Measurements from ENCODE around the gene RASA3.

The RASA3 gene

DNA sequence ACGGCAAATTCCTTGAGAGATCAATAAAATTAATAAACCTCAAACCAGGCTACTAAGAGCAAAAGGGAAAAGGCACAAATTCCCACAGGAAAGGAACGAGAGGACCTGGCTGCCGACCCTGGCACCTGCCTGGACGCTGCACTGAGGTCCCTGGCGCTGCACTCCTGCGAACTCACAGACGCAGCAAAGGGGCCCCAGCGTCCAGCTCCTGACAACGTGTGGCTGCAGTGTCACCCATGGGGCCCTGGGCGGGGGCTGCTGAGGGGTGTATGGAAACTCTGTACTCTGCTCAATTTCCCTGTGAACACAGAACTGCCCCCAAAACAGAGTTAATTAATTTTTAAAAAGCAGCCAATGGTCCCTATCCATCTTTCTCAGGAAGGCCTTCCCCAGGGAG lies 97.2 kb downstream of the RASA3 start:
- Histone ChIP-seq H3K4me3 (ENCODE audit: low read length) (no peak overlapping the region), H3K9me3 (replicated peaks; ENCODE audit: low read length) (no peaks in the 10 kb centered on the region), H3K36me3 (ENCODE audit: insufficient read depth, low read length) (peaks cover 19% of the 10 kb centered on the region), H3K4me2 (ENCODE audit: low read length) (peak overlapping the region; percentile 75), H3K4me1 (ENCODE audit: control insufficient read depth, insufficient read depth, low read length) (peaks cover 74% of the 10 kb centered on the region), H3K9ac (ENCODE audit: low read depth, low read length) (peak overlapping the region; percentile 54), H3K27me3 (ENCODE audit: control insufficient read depth, insufficient read depth, low read length) (no peaks in the 10 kb centered on the region)

DNA sequence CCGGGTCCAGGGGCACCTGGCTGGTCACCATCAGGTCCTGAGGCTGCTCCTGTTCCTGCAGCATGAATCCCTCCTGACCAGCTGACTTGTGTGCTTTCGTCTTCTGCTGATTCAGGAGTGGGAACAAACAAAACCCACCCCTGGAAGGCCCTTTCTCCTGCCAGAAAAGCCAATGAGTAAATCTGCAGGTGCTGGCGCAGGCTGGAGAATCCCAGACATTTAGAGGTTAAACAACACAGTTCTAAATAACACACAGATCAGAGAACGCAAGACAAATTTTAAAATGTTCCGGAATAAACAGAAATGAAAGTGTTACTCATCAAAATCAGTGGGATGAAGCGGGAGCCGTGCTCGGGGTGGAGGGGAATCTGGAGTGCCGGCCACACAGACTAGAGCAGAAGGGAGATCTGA lies 97.9 kb downstream of the RASA3 start:
- peak overlapping the region; percentile 54 for H3K9ac ChIP-seq (ENCODE audit: low read depth, low read length)
- H3K4me1 ChIP-seq (ENCODE audit: control insufficient read depth, insufficient read depth, low read length): peaks cover 70% of the 10 kb centered on the region
- H3K27me3 ChIP-seq (ENCODE audit: control insufficient read depth, insufficient read depth, low read length): no peaks in the 10 kb centered on the region
- H3K9me3 ChIP-seq (replicated peaks; ENCODE audit: low read length): no peaks in the 10 kb centered on the region
- peak overlapping the region; percentile 75 for H3K4me2 ChIP-seq (ENCODE audit: low read length)
- peaks cover 19% of the 10 kb centered on the region for H3K36me3 ChIP-seq (ENCODE audit: insufficient read depth, low read length)
- H3K4me3 ChIP-seq (ENCODE audit: low read length): peak overlapping the region; percentile 43

- Histone ChIP-seq H3K4me1 (ENCODE audit: control insufficient read depth, insufficient read depth, low read length) (peaks cover 62% of the 10 kb centered on the region), H3K27me3 (ENCODE audit: control insufficient read depth, insufficient read depth, low read length) (no peaks in the 10 kb centered on the region), H3K4me2 (ENCODE audit: low read length) (peak overlapping the region; percentile 75), H3K9ac (ENCODE audit: low read depth, low read length) (peak overlapping the region; percentile 54), H3K4me3 (ENCODE audit: low read length) (no peak overlapping the region), H3K36me3 (ENCODE audit: insufficient read depth, low read length) (peaks cover 19% of the 10 kb centered on the region), H3K9me3 (replicated peaks; ENCODE audit: low read length) (no peaks in the 10 kb centered on the region)
Observed at GRCh38 chr13:114033541-114034315, 98.7 kb downstream of the RASA3 start.

DNA sequence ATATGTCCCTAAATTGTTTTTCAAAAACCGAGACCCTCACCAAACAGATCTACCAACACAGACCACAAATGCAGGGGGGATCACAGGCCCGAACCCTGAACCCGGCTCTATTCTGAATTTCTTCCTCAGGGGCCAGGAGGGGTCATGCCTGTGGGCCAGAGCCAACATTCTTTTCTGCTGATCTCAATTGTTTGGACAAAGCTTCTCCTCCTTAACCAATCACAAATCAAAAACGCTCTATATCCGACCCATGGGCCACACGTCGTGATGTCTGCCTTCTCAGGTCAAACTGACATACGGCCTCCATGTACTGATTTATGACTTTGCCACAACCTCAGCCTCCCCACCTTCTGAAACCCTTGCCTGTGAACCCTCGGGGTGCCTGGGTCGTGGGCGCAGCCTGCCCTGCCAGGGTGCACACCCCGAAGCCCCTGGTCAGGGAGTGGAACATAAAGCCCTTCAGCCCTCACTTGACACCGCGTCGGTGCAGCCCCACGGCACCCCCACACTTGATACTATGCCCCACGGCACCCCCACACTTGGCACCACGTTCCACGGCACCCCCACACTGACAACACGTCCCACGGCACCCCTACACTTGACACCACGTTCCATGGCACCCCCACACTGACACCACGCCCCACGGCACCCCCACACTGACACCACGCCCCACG lies 100.2 kb downstream of the RASA3 start:
- Histone ChIP-seq H3K4me2 (ENCODE audit: low read length) (peak overlapping the region; percentile 37), H3K4me3 (ENCODE audit: low read length) (no peak overlapping the region), H3K4me1 (ENCODE audit: control insufficient read depth, insufficient read depth, low read length) (peaks cover 52% of the 10 kb centered on the region), H3K9ac (ENCODE audit: low read depth, low read length) (peak overlapping the region; percentile 38), H3K9me3 (replicated peaks; ENCODE audit: low read length) (no peaks in the 10 kb centered on the region), H3K27me3 (ENCODE audit: control insufficient read depth, insufficient read depth, low read length) (no peaks in the 10 kb centered on the region), H3K36me3 (ENCODE audit: insufficient read depth, low read length) (peaks cover 23% of the 10 kb centered on the region)

DNA sequence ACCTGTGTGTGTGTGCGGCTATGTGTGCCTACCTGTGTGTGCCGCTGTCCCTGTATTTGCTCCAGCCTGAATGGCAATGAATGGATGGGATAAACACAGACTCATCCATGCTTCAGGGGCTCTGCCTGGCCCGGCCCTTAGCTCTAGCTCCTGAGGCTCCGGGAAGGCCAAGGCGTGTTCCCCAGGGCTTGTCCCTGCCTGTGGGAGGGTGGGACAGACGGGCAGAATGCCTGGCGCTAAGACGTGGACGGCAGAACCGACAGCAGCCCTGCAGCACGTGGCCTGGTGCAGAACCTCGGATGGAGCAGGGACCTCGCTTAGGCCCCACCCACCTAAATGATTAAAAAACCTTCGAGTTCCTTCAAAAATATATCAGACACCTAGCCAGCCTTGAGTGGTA lies 100.8 kb downstream of the RASA3 start:
- H3K4me1 ChIP-seq (ENCODE audit: control insufficient read depth, insufficient read depth, low read length): peaks cover 52% of the 10 kb centered on the region
- H3K4me2 ChIP-seq (ENCODE audit: low read length): no peak overlapping the region
- no peak overlapping the region for H3K9ac ChIP-seq (ENCODE audit: low read depth, low read length)
- no peaks in the 10 kb centered on the region for H3K9me3 ChIP-seq (replicated peaks; ENCODE audit: low read length)
- no peaks in the 10 kb centered on the region for H3K27me3 ChIP-seq (ENCODE audit: control insufficient read depth, insufficient read depth, low read length)
- peaks cover 27% of the 10 kb centered on the region for H3K36me3 ChIP-seq (ENCODE audit: insufficient read depth, low read length)
- no peak overlapping the region for H3K4me3 ChIP-seq (ENCODE audit: low read length)

GRCh38 chr13:114030666-114031610 lies 101.5 kb downstream of the RASA3 start:
- H3K9me3 ChIP-seq (replicated peaks; ENCODE audit: low read length): no peaks in the 10 kb centered on the region
- no peak overlapping the region for H3K4me3 ChIP-seq (ENCODE audit: low read length)
- peaks cover 33% of the 10 kb centered on the region for H3K36me3 ChIP-seq (ENCODE audit: insufficient read depth, low read length)
- H3K9ac ChIP-seq (ENCODE audit: low read depth, low read length): no peak overlapping the region
- no peaks in the 10 kb centered on the region for H3K27me3 ChIP-seq (ENCODE audit: control insufficient read depth, insufficient read depth, low read length)
- H3K4me2 ChIP-seq (ENCODE audit: low read length): no peak overlapping the region
- H3K4me1 ChIP-seq (ENCODE audit: control insufficient read depth, insufficient read depth, low read length): peaks cover 54% of the 10 kb centered on the region

DNA sequence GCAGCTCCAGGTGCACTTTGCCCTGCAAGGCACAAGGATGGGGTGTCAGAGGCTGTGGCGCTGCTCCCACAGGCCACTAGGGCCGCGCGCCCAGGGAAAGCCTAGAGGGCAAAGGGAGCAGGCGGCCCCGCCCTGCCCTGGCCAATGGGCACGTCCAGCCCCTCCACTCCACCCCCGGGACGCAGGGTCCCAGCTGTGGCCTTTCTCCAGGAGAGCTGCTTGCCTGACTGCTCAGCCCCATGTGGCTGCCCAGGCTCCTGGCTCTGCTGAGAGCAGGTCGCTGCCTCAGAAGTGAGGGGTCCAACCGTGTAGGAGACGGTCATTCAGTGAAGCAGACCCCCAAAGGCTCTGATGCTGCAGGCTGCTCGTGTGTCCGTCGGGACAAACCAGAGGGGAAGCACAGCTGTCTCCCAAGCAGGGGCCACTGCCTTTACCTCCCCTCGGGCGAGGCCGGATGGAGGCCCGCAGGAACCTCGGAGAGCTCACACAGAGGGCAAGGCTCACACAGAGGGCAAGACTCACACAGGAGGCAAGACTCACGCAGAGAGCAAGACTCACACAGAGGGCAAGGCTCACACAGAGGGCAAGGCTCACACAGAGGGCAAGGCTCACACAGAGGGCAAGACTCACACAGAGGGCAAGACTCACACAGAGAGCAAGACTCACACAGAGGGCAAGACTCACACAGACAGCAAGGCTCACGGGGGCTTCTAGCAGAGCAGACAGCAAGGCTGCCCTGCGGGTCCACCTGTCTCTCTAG lies 102.4 kb downstream of the RASA3 start:
- no peak overlapping the region for H3K4me3 ChIP-seq (ENCODE audit: low read length)
- H3K9me3 ChIP-seq (replicated peaks; ENCODE audit: low read length): no peaks in the 10 kb centered on the region
- peaks cover 52% of the 10 kb centered on the region for H3K4me1 ChIP-seq (ENCODE audit: control insufficient read depth, insufficient read depth, low read length)
- no peak overlapping the region for H3K9ac ChIP-seq (ENCODE audit: low read depth, low read length)
- H3K4me2 ChIP-seq (ENCODE audit: low read length): no peak overlapping the region
- H3K36me3 ChIP-seq (ENCODE audit: insufficient read depth, low read length): peaks cover 41% of the 10 kb centered on the region
- H3K27me3 ChIP-seq (ENCODE audit: control insufficient read depth, insufficient read depth, low read length): no peaks in the 10 kb centered on the region

GRCh38 chr13:114027826-114028225 lies 104.6 kb downstream of the RASA3 start:
- no peaks in the 10 kb centered on the region for H3K27me3 ChIP-seq (ENCODE audit: control insufficient read depth, insufficient read depth, low read length)
- H3K4me3 ChIP-seq (ENCODE audit: low read length): no peak overlapping the region
- H3K4me2 ChIP-seq (ENCODE audit: low read length): no peak overlapping the region
- H3K9ac ChIP-seq (ENCODE audit: low read depth, low read length): no peak overlapping the region
- peaks cover 56% of the 10 kb centered on the region for H3K36me3 ChIP-seq (ENCODE audit: insufficient read depth, low read length)
- no peaks in the 10 kb centered on the region for H3K9me3 ChIP-seq (replicated peaks; ENCODE audit: low read length)
- H3K4me1 ChIP-seq (ENCODE audit: control insufficient read depth, insufficient read depth, low read length): peaks cover 40% of the 10 kb centered on the region

DNA sequence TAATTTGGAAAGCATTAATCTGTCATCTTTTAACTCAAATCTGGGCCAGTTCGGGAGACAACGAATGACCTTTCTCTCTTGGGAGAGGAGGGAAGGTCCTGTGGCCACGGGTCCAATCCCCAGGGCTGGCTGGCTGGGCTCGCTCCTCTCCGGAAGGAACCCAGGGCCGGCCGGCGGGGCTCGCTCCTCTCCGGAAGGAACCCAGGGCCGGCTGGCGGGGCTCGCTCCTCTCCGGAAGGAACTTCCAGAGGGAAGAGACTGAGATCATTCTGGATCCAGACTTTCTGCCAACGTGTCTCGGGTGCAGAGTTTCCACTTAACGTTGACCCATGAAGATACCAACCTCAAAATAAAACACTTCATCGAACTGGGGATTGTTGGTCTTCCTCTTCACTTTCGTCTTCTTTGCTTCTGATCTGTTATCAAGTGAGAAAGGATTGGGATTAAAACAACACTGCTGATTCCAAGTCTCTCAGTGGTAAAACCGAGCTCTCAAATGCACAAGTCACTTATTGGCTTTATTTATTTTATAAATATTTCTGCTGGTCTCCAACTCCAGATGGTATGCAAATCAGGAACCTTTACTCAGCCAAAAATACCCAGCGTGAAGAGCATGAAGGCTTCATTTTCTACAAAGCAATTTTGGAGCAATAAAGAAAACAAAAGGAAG lies 105.2 kb downstream of the RASA3 start:
- Histone ChIP-seq H3K4me3 (ENCODE audit: low read length) (no peak overlapping the region), H3K9ac (ENCODE audit: low read depth, low read length) (no peak overlapping the region), H3K4me2 (ENCODE audit: low read length) (no peak overlapping the region), H3K4me1 (ENCODE audit: control insufficient read depth, insufficient read depth, low read length) (peaks cover 33% of the 10 kb centered on the region), H3K9me3 (replicated peaks; ENCODE audit: low read length) (no peaks in the 10 kb centered on the region), H3K27me3 (ENCODE audit: control insufficient read depth, insufficient read depth, low read length) (no peaks in the 10 kb centered on the region), H3K36me3 (ENCODE audit: insufficient read depth, low read length) (peaks cover 61% of the 10 kb centered on the region)

- Histone ChIP-seq H3K36me3 (ENCODE audit: insufficient read depth, low read length) (peaks cover 68% of the 10 kb centered on the region), H3K9me3 (replicated peaks; ENCODE audit: low read length) (no peaks in the 10 kb centered on the region), H3K9ac (ENCODE audit: low read depth, low read length) (no peak overlapping the region)
Observed at GRCh38 chr13:114026481-114026880, 105.9 kb downstream of the RASA3 start.

More at GRCh38 chr13:114026481-114026880, 105.9 kb downstream of the RASA3 start:
- H3K27me3 ChIP-seq (ENCODE audit: control insufficient read depth, insufficient read depth, low read length): no peaks in the 10 kb centered on the region
- no peak overlapping the region for H3K4me2 ChIP-seq (ENCODE audit: low read length)
- no peak overlapping the region for H3K4me3 ChIP-seq (ENCODE audit: low read length)
- peaks cover 26% of the 10 kb centered on the region for H3K4me1 ChIP-seq (ENCODE audit: control insufficient read depth, insufficient read depth, low read length)

Measured in skeletal muscle satellite cell (primary cell).